Nephron (organoid): ENCODE measurements around the gene DACT2.
A peak's percentile ranks its signal among the peaks of the same experiment; 100 is the strongest.

ENCODE experiments used
- H3K27ac Mint-ChIP-seq, 3 experiments: 2 replicates each; pipeline ENCODE4 v1.8.0; 2020; ENCODE audit warnings: mixed read lengths in 3 of 3, mild to moderate bottlenecking in 2 of 3, moderate library complexity in 1 of 3
- H3K27me3 Mint-ChIP-seq: 2 replicates; pipeline ENCODE4 v1.8.0; 2021; ENCODE audit warnings: low read depth, mild to moderate bottlenecking, moderate library complexity, mixed read lengths
- H3K36me3 Mint-ChIP-seq: 2 replicates; pipeline ENCODE4 v1.8.0; 2020; ENCODE audit warnings: low read depth, mixed read lengths
- H3K4me1 Mint-ChIP-seq: 2 replicates; pipeline ENCODE4 v1.8.0; 2020; ENCODE audit warnings: mixed read lengths
- H3K4me3 Mint-ChIP-seq, 3 experiments: 2 replicates each; pipeline ENCODE4 v1.8.0; 2020; ENCODE audit warnings: mild to moderate bottlenecking in 3 of 3, mixed read lengths in 3 of 3, moderate library complexity in 2 of 3
- H3K9me3 Mint-ChIP-seq: 2 replicates; pipeline ENCODE4 v1.8.0; 2020; ENCODE audit warnings: mixed read lengths
- CTCF ChIP-seq, 3 experiments: fragments of 200-600 bp; sonication (generic); IDR thresholded peaks; one replicate each; pipeline ENCODE4 v1.5.0; 2021; ENCODE audit warnings: antibody characterized with exemption in 3 of 3; ENCODE audit not compliant: unreplicated experiment in 3 of 3

The DACT2 gene

GRCh38 chr6:168265827-168266815 lies 53.5 kb downstream of the DACT2 start:
- no peaks in the 10 kb centered on the region for H3K36me3 Mint-ChIP-seq
- peaks cover 18% of the 10 kb centered on the region for H3K4me1 Mint-ChIP-seq
- H3K9me3 Mint-ChIP-seq = no peaks in the 10 kb centered on the region
- H3K4me3 Mint-ChIP-seq = no peak overlapping the region
- peaks cover 23% of the 10 kb centered on the region for H3K27me3 Mint-ChIP-seq
- no peak for TF ChIP-seq CTCF (IDR thresholded peaks at IDR 0.05; ENCODE audit: unreplicated experiment in 3 of 3)
- H3K27ac Mint-ChIP-seq = peak overlapping the region in 1 of 3 experiments; percentile 68

GRCh38 chr6:168265394-168265793 lies 54.2 kb downstream of the DACT2 start:
- no peaks in the 10 kb centered on the region for H3K9me3 Mint-ChIP-seq
- no peak overlapping the region for H3K4me3 Mint-ChIP-seq
- H3K4me1 Mint-ChIP-seq = peaks cover 23% of the 10 kb centered on the region
- peaks cover 26% of the 10 kb centered on the region for H3K27me3 Mint-ChIP-seq
- peak overlapping the region in 2 of 3 experiments; percentile 80 to 86 for H3K27ac Mint-ChIP-seq
- TF ChIP-seq CTCF (IDR thresholded peaks at IDR 0.05; ENCODE audit: unreplicated experiment in 3 of 3) = no peak
- H3K36me3 Mint-ChIP-seq = no peaks in the 10 kb centered on the region

GRCh38 chr6:168264593-168265335 lies 54.8 kb downstream of the DACT2 start:
- no peaks in the 10 kb centered on the region for H3K9me3 Mint-ChIP-seq
- H3K27ac Mint-ChIP-seq = peak overlapping the region; percentile 74 to 86 (median 80)
- peaks cover 24% of the 10 kb centered on the region for H3K4me1 Mint-ChIP-seq
- TF ChIP-seq CTCF (IDR thresholded peaks at IDR 0.05; ENCODE audit: unreplicated experiment in 3 of 3) = no peak
- H3K27me3 Mint-ChIP-seq = peaks cover 27% of the 10 kb centered on the region
- H3K4me3 Mint-ChIP-seq = no peak overlapping the region
- H3K36me3 Mint-ChIP-seq = no peaks in the 10 kb centered on the region

GRCh38 chr6:168263351-168263905 lies 56.1 kb downstream of the DACT2 start:
- Mint-ChIP-seq H3K36me3 (no peaks in the 10 kb centered on the region), H3K27me3 (peaks cover 34% of the 10 kb centered on the region)

GRCh38 chr6:168261234-168261633 lies 58.3 kb downstream of the DACT2 start:
- Mint-ChIP-seq H3K9me3 (no peaks in the 10 kb centered on the region), H3K27me3 (peaks cover 36% of the 10 kb centered on the region), H3K4me1 (peaks cover 24% of the 10 kb centered on the region), H3K4me3 (no peak overlapping the region), H3K27ac (peak overlapping the region; percentile 31 to 99 (median 82)), H3K36me3 (no peaks in the 10 kb centered on the region)
- no peak for TF ChIP-seq CTCF (IDR thresholded peaks at IDR 0.05; ENCODE audit: unreplicated experiment in 3 of 3)

More at GRCh38 chr6:168263351-168263905, 56.1 kb downstream of the DACT2 start:
- H3K27ac Mint-ChIP-seq = peak overlapping the region in 2 of 3 experiments; percentile 75 to 80
- peaks cover 27% of the 10 kb centered on the region for H3K4me1 Mint-ChIP-seq
- H3K4me3 Mint-ChIP-seq = no peak overlapping the region
- TF ChIP-seq CTCF (IDR thresholded peaks at IDR 0.05; ENCODE audit: unreplicated experiment in 3 of 3) = no peak
- no peaks in the 10 kb centered on the region for H3K9me3 Mint-ChIP-seq
